Spleen (tissue), 7 donors: ENCODE data around the gene DAZAP1.

Experiments
- CTCF ChIP-seq, 11 experiments: fragments of 200-600 bp in 7 of 11; fragments of 450-650 bp in 4 of 11; sonication (generic) in 4 of 11; IDR thresholded peaks in 8 of 11; conservative IDR thresholded peaks in 3 of 11; 1 replicate in 7 of 11; 2 replicates in 4 of 11; pipeline versions ENCODE4 v1.4.0 to v1.8.0; 2016 to 2021; ENCODE audit warnings: antibody characterized with exemption in 11 of 11, inconsistent platforms in 4 of 11, mild to moderate bottlenecking in 1 of 11
- POLR2A ChIP-seq, 3 donors: fragments of 450-650 bp; IDR thresholded peaks; one replicate each; pipeline ENCODE4 v1.5.1; 2017; ENCODE audit warnings: antibody characterized with exemption in 3 of 3, mild to moderate bottlenecking in 1 of 3
- donor health status: DM: no; HTN: no; CAD: no; lungs with moderate emphysema.
- donor health status: DM: no; HTN: no; CAD: no.
- donor health status: DM: no; HTN: no; CAD: no.

GRCh38 chr19:1425902-1426301 is 18.5 kb downstream of the DAZAP1 start:
- TF ChIP-seq POLR2A (IDR thresholded peaks at IDR 0.05): no peak
- TF ChIP-seq CTCF (IDR thresholded peaks at IDR 0.05 in 8 of 11, conservative IDR thresholded peaks at IDR 0.05 in 3 of 11): no peak
